Ascending aorta (tissue), 2 donors: Measurements from ENCODE around the gene MCRIP1. TPM values are rescaled to one million over a fixed set of nuclear protein-coding genes. Genes with fewer than 3 reads are reported as not detected.

Experiments
- DNase-seq, 2 donors: peaks; one replicate each; pipeline ENCODE4 v3.0.0-alpha.2; 2019; ENCODE audit warnings: low spot score in 2 of 2
- H3K27ac ChIP-seq, 2 donors: fragments of 200-600 bp; sonication (generic); one replicate each; pipeline ENCODE4 v1.5.1; 2016 to 2017; ENCODE audit warnings: mild to moderate bottlenecking in 1 of 2
- H3K27me3 ChIP-seq: fragments of 200-600 bp; sonication (generic); one replicate; pipeline ENCODE4 v1.5.1; 2017
- H3K36me3 ChIP-seq, 2 donors: fragments of 200-600 bp; sonication (generic); one replicate each; pipeline ENCODE4 v1.5.1; 2016
- H3K4me1 ChIP-seq, 2 donors: fragments of 200-600 bp; sonication (generic); one replicate each; pipeline ENCODE4 v1.5.1; 2016 to 2017; ENCODE audit warnings: mild to moderate bottlenecking in 1 of 2
- H3K4me3 ChIP-seq, 2 donors: fragments of 200-600 bp; sonication (generic); one replicate each; pipeline ENCODE4 v1.5.1; 2016 to 2017; ENCODE audit warnings: mild to moderate bottlenecking in 1 of 2
- H3K9me3 ChIP-seq, 2 donors: fragments of 200-600 bp; sonication (generic); one replicate each; pipeline ENCODE4 v1.5.1; 2016
- intact Hi-C: fragments of 100-400 bp; cut with DNase I; formaldehyde crosslinking; loops from one replicate; pipeline ENCODE4 v1.15.1; 2023
- total RNA-seq: library from RNA; depleted of rRNA; stranded (reverse); fragments of >200 nt; gene quantifications from one replicate; pipeline ENCODE4 v1.1.0, GENCODE V29; 2016
- TF ChIP-seq, protein P1 (sequence below), 3 experiments: fragments of 200-600 bp in 2 of 3; fragments of 450-650 bp in 1 of 3; sonication (generic) in 2 of 3; IDR thresholded peaks; one replicate each; pipeline ENCODE4 v1.5.1; 2016 to 2019; ENCODE audit warnings: antibody characterized with exemption in 3 of 3, mild to moderate bottlenecking in 1 of 3, moderate library complexity in 1 of 3

Gene MCRIP1
- total RNA-seq, 1 donor from 2014 or later, result 149 TPM

DNA sequence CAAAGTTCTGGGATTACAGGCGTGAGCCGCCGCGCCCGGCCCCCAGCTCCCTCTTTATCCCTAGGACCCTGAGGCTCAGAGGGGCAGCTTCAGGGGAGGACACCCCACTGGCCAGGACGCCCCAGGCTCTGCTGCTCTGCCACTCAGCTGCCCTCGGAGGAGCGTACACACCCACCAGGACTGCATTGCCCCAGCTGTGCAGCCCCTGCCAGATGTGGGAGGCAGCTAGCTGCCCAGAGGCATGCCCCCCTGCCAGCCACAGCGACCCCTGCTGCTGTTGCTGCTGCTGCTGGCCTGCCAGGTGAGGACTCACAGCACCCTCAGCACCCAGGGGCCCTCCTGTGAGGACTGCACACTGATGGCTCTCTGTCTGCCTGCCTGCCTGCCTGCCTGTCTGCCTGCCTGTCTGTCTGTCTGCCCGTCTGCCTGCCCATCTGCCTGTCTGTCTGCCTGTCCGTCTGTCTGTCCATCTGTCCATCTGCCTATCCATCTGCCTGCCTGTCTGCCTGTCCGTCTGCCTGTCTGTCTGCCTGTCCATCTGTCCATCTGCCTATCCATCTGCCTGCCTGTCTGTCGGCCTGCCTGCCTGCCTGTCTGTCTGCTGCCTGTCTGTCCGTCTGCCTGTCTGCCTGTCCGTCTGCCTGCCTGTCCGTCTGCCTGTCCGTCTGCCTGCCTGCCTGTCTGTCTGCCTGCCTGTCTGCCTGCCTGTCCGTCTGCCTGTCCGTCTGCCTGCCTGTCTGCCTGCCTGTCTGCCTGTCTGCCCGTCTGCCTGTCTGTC lies 24.1 kb downstream of the MCRIP1 start:
- DNase-seq, result no peak
- peaks cover 0 to 6% of the 10 kb centered on the region in 2 donors for H3K4me1 ChIP-seq
- intact Hi-C loops, result no loop called here
- no peak overlapping the region for H3K27ac ChIP-seq
- no peak overlapping the region for H3K4me3 ChIP-seq
- no peaks in the 10 kb centered on the region for H3K9me3 ChIP-seq
- H3K36me3 ChIP-seq, result no peaks in the 10 kb centered on the region
- H3K27me3 ChIP-seq, result peaks cover 20% of the 10 kb centered on the region
- TF ChIP-seq, protein P1, sequence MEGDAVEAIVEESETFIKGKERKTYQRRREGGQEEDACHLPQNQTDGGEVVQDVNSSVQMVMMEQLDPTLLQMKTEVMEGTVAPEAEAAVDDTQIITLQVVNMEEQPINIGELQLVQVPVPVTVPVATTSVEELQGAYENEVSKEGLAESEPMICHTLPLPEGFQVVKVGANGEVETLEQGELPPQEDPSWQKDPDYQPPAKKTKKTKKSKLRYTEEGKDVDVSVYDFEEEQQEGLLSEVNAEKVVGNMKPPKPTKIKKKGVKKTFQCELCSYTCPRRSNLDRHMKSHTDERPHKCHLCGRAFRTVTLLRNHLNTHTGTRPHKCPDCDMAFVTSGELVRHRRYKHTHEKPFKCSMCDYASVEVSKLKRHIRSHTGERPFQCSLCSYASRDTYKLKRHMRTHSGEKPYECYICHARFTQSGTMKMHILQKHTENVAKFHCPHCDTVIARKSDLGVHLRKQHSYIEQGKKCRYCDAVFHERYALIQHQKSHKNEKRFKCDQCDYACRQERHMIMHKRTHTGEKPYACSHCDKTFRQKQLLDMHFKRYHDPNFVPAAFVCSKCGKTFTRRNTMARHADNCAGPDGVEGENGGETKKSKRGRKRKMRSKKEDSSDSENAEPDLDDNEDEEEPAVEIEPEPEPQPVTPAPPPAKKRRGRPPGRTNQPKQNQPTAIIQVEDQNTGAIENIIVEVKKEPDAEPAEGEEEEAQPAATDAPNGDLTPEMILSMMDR (IDR thresholded peaks at IDR 0.05), result no peak

DNA sequence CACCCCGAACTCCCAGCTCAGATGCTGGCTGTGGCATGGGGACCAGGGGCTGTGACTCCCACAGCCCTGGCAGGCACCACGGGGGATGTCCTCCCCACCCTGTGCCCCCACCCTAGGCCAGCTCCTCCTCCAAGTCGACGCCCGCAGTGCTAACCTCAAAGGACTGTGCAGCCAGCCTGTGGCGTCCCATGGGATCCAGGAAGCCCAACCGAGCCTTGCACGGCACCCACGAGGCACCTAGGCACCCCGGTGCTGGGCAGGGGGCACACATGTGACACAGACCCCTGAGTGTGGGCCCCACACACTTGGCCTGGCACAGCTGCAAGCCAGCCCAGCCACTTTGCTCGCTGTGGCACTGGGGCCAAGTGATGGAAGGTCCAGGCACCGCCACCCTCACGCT lies 25.3 kb downstream of the MCRIP1 start:
- peaks cover 0 to 9% of the 10 kb centered on the region in 2 donors for H3K4me1 ChIP-seq
- no peaks in the 10 kb centered on the region for H3K9me3 ChIP-seq
- peaks cover 28% of the 10 kb centered on the region for H3K27me3 ChIP-seq
- DNase-seq, result no peak
- TF ChIP-seq, protein P1 (IDR thresholded peaks at IDR 0.05), result no peak
- no peak overlapping the region for H3K27ac ChIP-seq
- no peak overlapping the region for H3K4me3 ChIP-seq
- H3K36me3 ChIP-seq, result no peaks in the 10 kb centered on the region
- intact Hi-C loops, result no loop called here

DNA sequence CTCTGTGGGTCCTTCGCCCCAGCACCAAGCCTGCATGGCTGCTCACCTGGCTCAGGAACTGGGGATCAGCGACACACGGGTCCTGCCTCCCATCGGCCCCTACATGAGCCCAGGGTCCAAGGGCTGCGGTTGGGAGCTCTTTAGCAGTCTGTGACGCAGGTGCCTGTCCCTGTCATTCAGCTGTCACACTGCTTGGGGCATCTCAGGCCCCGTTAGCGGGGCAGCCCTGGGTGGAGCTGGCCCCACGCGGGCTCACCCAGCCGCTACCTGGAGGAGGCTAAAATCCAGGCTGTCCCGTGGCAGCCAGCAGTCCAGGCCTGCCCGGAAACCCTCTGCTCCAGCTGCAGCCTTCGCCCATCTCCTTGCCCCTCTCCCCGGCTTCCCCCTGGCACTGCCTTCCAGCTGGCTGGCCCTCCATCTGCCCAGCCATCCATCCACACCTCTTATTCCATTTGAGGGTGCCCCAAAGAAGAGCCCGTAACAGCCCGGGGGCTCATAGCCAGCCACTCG lies 25.8 kb downstream of the MCRIP1 start:
- Histone ChIP-seq H3K27me3 (peaks cover 28% of the 10 kb centered on the region), H3K27ac (no peak overlapping the region), H3K36me3 (no peaks in the 10 kb centered on the region), H3K9me3 (no peaks in the 10 kb centered on the region), H3K4me3 (no peak overlapping the region), H3K4me1 (peaks cover 0 to 9% of the 10 kb centered on the region in 2 donors)
- no peak for DNase-seq
- TF ChIP-seq, protein P1 (IDR thresholded peaks at IDR 0.05), result no peak
- intact Hi-C loops, result no loop called here

DNA sequence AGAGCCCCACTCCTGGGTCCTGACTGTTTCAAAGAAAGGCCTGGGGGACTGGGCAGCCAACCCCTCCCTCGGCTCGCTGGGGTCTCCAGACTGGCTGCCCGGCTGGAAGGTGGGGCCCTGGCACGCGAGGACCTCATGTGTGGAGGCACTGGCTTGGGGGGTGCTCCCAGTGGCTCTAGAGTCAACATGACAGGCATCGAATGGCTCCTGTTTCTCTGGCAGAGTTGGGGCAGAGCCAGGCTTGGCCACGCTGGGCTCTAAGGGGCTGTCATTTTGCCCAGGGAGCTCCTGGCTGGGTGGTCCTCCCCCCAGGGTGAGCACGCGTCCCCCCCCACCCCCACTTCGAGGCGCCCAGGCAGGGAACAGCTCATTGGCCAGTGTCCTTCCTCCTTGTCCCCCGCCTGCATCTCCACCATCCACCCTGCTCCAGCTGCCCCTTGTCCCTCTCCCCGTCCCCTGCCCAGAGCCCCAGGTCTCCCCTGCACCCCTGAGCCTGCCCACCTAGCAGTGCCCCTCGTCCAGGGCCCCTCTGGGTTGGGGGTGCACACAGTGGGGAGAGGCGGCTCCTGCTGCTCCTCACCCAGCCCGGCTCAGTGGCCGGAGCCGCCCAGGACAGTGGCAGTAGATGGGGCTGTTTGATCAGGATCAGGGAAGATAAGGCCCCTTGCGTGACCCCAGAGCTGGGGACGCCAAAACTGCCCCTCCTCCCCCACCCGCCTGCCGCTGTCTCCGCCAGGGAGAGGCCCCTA lies 26.5 kb downstream of the MCRIP1 start:
- peaks cover 0 to 9% of the 10 kb centered on the region in 2 donors for H3K4me1 ChIP-seq
- intact Hi-C loops, result no loop called here
- H3K9me3 ChIP-seq, result no peaks in the 10 kb centered on the region
- TF ChIP-seq, protein P1 (IDR thresholded peaks at IDR 0.05), result no peak
- DNase-seq, result no peak
- peaks cover 32% of the 10 kb centered on the region for H3K27me3 ChIP-seq
- H3K36me3 ChIP-seq, result no peaks in the 10 kb centered on the region
- H3K4me3 ChIP-seq, result no peak overlapping the region
- H3K27ac ChIP-seq, result no peak overlapping the region

DNA sequence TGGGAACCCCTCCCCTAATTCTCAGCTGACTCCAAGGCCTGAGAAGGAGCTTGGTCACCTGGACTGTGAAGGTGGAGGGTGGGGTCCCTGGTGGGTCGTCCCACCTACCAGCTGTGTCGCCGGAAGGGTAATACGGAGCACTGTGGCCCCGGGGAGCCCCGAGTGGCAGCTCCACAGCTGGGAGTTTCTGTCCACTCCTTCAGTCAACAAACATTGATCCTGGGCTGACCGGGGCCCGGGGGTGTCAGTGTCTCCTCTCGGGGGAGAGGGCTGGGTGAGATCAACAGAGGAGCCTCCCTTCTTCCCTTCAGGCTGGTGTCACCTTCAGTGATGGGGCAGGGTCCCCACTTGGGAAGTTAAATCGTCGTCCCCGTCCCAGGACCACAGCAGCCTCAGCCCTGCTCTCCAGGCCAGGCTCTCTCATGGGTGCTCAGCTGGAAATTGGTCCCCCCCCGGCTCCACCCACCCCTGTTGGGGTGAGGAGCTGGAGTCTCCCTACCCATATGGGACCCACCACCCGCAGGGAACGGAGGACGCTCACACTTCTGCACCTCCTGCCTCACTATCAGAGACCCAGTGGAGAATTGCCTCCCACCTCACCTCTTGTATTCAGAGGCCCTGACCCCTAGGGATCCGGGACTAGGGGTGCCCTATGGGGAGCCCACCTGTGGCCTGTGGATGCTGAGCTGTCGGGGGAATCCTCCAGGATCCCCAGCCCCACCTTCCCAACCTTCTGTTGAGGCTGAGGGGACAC lies 27.2 kb downstream of the MCRIP1 start:
- intact Hi-C loops, result no loop called here
- H3K36me3 ChIP-seq, result no peaks in the 10 kb centered on the region
- TF ChIP-seq, protein P1 (IDR thresholded peaks at IDR 0.05), result no peak
- H3K27me3 ChIP-seq, result peaks cover 32% of the 10 kb centered on the region
- H3K27ac ChIP-seq, result no peak overlapping the region
- no peak overlapping the region for H3K4me3 ChIP-seq
- no peak for DNase-seq
- H3K4me1 ChIP-seq, result peaks cover 0 to 9% of the 10 kb centered on the region in 2 donors
- no peaks in the 10 kb centered on the region for H3K9me3 ChIP-seq
